Stimulated activated naive B cell treated with anti-CD40 and anti-IgM and Interleukin-4, amounts not matched to agents 10 μg/mL and 1 μg/mL and 100 μg/mL, for 72 hours (primary cell): ENCODE data around the gene MPLKIP.
A peak's percentile ranks its signal among the peaks of the same experiment; 100 is the strongest.

Experiments used
- ATAC-seq, 2 donors: fragments of 150-1000 bp; cut with Tn5 transposase; replicated peaks; 2 replicates each; pipeline ENCODE4 v1.10.0; 2021; ENCODE audit warnings: moderate library complexity in 1 of 2
- DNase-seq: peaks from one replicate; pipeline ENCODE4 v3.0.0; 2021
- H3K27ac Mint-ChIP-seq: one replicate; pipeline ENCODE4 v1.8.0; 2022; ENCODE audit warnings: mild to moderate bottlenecking, mixed read lengths
- H3K27me3 Mint-ChIP-seq, 2 donors: one replicate each; pipeline ENCODE4 v1.8.0; 2022; ENCODE audit warnings: mixed read lengths in 2 of 2
- H3K36me3 Mint-ChIP-seq, 2 donors: one replicate each; pipeline ENCODE4 v1.8.0; 2022; ENCODE audit warnings: mixed read lengths in 2 of 2, mild to moderate bottlenecking in 1 of 2
- H3K4me1 Mint-ChIP-seq, 2 donors: one replicate each; pipeline ENCODE4 v1.8.0; 2022; ENCODE audit warnings: mixed read lengths in 2 of 2, mild to moderate bottlenecking in 1 of 2
- H3K4me3 Mint-ChIP-seq, 2 donors: one replicate each; pipeline ENCODE4 v1.8.0; 2022; ENCODE audit warnings: mild to moderate bottlenecking in 2 of 2, mixed read lengths in 2 of 2, moderate library complexity in 1 of 2
- H3K9me3 Mint-ChIP-seq, 2 donors: one replicate each; pipeline ENCODE4 v1.8.0; 2022; ENCODE audit warnings: mixed read lengths in 2 of 2, mild to moderate bottlenecking in 1 of 2

Gene MPLKIP

DNA sequence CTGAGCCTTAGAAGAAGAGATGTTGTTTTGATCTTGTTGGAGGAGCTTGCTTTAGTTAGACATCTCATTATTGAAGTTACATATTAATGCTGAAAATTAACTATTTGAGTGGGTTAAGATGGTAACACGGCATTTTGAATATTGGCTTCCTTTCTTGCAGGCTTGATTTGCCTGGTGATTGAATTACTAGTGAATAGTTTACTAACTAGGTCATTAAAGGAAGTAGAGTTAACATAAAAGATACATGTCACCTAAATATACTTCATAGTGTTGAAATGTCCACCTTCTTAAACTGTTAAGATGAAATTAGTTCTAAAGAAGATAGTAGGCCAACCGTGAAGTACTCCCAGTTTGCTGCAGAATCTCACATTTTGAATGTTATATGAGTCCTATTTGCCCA, 18.5 kb downstream of the MPLKIP start:
- Mint-ChIP-seq H3K27ac (no peak overlapping the region), H3K27me3 (no peaks in the 10 kb centered on the region), H3K4me3 (no peak overlapping the region), H3K9me3 (no peaks in the 10 kb centered on the region), H3K4me1 (no peaks in the 10 kb centered on the region), H3K36me3 (peaks cover 0 to 20% of the 10 kb centered on the region in 2 donors)
- DNase-seq (no peak), ATAC-seq (no peak)

DNA sequence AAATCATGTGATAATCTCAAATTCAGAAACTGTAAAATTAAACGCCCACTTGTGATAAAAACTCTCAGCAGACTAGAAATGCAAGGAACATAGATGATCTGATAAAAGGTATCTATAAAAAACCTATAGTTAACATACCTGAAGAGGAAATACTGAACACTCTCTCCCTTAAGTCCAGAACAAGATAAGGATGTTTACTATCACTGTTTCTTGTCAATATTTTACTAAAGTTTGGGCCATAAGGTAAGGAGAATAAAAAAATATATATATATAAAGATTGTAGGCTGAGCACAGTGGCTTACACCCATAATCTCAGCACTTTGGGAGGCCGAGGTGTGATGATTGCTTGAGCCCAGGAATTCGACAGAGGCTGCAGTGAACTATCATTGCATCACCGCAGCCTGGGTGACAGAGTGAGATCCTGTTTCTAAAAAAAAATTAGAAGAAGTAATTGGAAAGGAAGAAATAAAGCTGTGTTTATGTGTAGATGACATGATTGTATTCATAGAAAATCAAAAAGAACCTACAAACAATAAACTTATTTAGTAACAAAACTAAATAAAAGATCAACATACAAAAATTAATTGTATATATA, 28.4 kb downstream of the MPLKIP start:
- no peaks in the 10 kb centered on the region for H3K4me1 Mint-ChIP-seq
- H3K4me3 Mint-ChIP-seq: no peak overlapping the region
- H3K27ac Mint-ChIP-seq: no peak overlapping the region
- ATAC-seq: no peak
- DNase-seq: no peak
- no peaks in the 10 kb centered on the region for H3K9me3 Mint-ChIP-seq
- H3K36me3 Mint-ChIP-seq: peaks cover 4% of the 10 kb centered on the region in 2 donors
- H3K27me3 Mint-ChIP-seq: no peaks in the 10 kb centered on the region

DNA sequence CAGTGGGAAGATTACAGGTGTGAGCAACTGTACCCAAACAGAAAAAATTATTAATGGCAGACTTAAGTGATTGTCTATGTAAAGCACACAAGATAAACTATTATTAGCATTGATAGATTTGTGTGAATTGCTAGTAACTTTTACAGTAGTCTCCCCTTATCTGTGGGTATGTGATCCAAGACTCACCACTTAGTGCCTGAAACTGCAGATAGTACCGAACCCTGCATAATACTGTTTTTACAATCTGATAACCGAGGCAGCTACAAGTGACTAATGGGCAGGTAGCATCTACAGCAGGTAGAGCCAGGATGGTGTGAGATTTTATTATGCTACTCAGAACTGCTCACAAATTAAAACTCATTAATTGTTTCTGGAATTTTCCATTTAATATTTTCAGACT, 31.5 kb downstream of the MPLKIP start:
- no peaks in the 10 kb centered on the region for H3K27me3 Mint-ChIP-seq
- ATAC-seq (no peak), DNase-seq (no peak)
- H3K36me3 Mint-ChIP-seq: peaks cover 4% of the 10 kb centered on the region in 2 donors
- no peaks in the 10 kb centered on the region for H3K4me1 Mint-ChIP-seq
- H3K27ac Mint-ChIP-seq: peak overlapping the region; percentile 20
- no peaks in the 10 kb centered on the region for H3K9me3 Mint-ChIP-seq
- no peak overlapping the region for H3K4me3 Mint-ChIP-seq

DNA sequence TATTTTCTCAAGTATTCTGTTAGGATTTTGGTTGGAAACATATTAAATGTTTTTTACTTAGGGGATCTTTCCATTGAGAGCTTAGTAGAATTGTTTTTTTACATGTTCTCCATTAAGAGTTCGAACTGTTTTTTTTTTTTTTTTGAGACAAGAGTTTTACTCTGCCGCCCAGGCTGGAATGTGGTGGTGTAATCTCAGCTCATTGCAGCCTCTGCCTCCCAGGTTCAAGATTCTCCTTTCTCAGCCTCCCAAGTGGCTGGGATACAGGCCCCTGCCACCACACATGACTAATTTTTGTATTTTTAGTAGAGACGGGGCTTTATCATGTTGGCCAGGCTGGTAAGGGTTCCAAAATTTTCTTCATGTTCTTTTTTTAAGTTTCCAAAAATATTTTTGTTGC, 33.2 kb downstream of the MPLKIP start:
- ATAC-seq (no peak), DNase-seq (no peak)
- H3K27ac Mint-ChIP-seq: no peak overlapping the region
- H3K27me3 Mint-ChIP-seq: no peaks in the 10 kb centered on the region
- no peak overlapping the region for H3K4me3 Mint-ChIP-seq
- peaks cover 8 to 9% of the 10 kb centered on the region in 2 donors for H3K36me3 Mint-ChIP-seq
- no peaks in the 10 kb centered on the region for H3K4me1 Mint-ChIP-seq
- H3K9me3 Mint-ChIP-seq: no peaks in the 10 kb centered on the region

DNA sequence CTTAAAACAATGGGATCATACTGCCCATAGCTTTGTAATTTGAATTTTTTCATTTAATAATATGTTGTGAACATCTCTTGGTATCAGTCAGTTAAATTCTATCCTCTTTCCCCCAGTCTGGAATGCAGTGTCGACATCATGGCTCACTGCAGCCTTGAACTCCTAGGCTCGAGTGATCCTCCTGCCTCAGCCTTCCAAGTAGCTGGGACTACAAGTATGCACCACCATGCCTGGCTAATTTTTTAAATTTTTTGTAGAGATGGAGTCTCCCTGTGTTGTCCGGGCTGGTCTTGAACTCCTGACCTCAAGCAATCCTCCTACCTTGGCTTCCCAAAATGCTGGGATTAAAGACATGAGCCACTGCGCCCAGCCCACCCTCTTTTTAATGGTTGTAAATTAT, 34.6 kb downstream of the MPLKIP start:
- ATAC-seq: no peak

DNA sequence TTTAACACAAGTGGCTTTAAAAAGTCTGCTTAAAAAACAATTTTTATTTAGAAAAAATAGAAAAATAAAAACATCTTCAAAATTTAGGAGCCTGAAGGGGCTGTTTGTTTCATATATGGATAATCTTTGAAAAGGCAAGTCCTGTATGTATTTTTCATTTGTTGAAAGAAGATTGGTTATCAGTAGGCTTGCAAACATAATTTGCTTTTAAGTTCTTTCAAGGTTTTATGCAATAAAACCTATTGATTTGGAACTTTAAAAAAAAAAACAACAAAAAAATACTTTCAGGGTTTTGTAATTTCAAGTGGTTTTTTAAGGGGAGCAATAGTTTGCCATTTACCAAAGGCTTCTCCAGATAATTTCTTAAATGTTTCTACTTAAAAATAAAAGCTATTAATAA, 35.6 kb downstream of the MPLKIP start:
- Mint-ChIP-seq H3K27me3 (no peaks in the 10 kb centered on the region), H3K4me3 (no peak overlapping the region), H3K4me1 (peaks cover 0 to 5% of the 10 kb centered on the region in 2 donors), H3K9me3 (no peaks in the 10 kb centered on the region), H3K27ac (no peak overlapping the region), H3K36me3 (peaks cover 17 to 25% of the 10 kb centered on the region in 2 donors)
- no peak for ATAC-seq
- DNase-seq: no peak

More for the DNA sequence above, 34.6 kb downstream of the MPLKIP start:
- Mint-ChIP-seq H3K4me1 (peaks cover 0 to 3% of the 10 kb centered on the region in 2 donors), H3K36me3 (peaks cover 8 to 15% of the 10 kb centered on the region in 2 donors), H3K27ac (no peak overlapping the region), H3K4me3 (no peak overlapping the region), H3K9me3 (no peaks in the 10 kb centered on the region), H3K27me3 (no peaks in the 10 kb centered on the region)
- DNase-seq: no peak

DNA sequence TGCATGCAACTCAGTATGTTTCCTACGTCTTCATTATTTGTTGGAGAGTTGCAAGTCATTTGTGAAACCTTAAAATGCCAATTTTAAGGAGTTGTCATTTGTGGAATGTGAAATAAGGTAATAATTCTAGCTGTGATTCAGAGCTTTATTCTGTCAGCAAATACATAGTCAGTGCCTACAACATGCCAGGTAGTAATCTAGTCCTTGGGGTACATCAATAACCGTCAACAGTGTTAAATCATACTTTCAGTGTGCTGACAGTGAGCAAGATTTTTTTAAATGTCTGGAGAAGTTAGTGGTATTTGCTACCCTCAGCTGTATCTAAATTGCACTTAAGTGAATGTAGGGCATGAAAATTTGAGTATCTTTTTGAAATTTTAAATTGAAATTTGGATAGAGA, 36.7 kb downstream of the MPLKIP start:
- H3K9me3 Mint-ChIP-seq: no peaks in the 10 kb centered on the region
- H3K27ac Mint-ChIP-seq: no peak overlapping the region
- no peaks in the 10 kb centered on the region for H3K27me3 Mint-ChIP-seq
- H3K36me3 Mint-ChIP-seq: peaks cover 16 to 24% of the 10 kb centered on the region in 2 donors
- DNase-seq (no peak), ATAC-seq (no peak)
- H3K4me1 Mint-ChIP-seq: peaks cover 0 to 5% of the 10 kb centered on the region in 2 donors
- H3K4me3 Mint-ChIP-seq: no peak overlapping the region

DNA sequence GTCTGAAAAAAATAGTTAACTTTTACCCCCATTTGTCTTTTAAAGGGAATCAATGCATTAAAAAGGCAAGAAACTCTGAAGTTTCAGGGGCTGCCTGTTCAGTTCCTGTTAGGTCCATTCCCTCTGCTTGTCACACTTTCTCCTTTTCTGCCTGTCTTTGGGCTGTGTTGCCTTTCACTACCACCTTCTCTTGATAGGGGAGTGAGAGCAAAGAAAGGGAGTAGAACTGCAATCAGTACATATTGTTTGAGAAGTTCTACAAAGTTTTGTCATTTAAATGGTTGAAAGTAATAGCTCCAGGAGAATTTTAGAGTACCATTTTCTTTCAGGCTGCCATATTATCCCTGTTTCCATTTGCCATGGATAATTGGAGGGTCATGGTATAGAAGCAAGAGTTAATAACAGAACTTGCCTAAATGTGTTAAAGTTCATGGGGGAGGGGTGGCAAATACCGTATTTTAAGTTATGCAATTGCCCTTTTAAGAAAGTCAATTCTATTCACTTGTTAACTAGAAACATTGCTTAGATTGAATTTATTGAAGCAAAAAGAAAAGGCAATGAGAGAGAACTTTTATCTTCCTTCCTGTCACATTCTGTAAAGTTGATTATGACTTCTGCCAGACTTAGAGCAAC, 38.6 kb downstream of the MPLKIP start:
- Mint-ChIP-seq H3K27me3 (no peaks in the 10 kb centered on the region), H3K27ac (no peak overlapping the region), H3K4me1 (peaks cover 0 to 5% of the 10 kb centered on the region in 2 donors), H3K4me3 (no peak overlapping the region), H3K36me3 (peaks cover 16 to 26% of the 10 kb centered on the region in 2 donors), H3K9me3 (no peaks in the 10 kb centered on the region)
- DNase-seq (no peak), ATAC-seq (no peak)

DNA sequence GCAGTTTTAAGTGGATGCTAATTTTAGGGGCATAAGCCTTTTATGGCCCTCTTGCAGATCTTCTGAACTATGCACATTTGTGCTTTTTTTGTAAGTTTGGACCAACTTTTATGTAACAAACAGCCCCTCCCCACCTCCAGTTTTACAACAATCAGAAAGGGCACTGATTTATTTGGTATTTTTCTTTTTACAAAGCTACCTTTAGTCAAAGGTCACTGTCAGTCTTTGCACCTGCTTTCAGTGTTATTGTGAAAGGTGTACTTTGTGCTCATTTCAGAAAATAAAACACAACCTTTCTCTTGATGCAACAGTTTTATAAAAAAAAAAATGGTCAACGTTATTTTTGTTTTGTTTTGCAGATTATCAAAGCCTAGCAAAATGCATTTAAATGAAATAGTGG, 39.2 kb downstream of the MPLKIP start:
- H3K9me3 Mint-ChIP-seq: no peaks in the 10 kb centered on the region
- no peak overlapping the region for H3K4me3 Mint-ChIP-seq
- ATAC-seq: no peak
- DNase-seq: no peak
- peaks cover 0 to 5% of the 10 kb centered on the region in 2 donors for H3K4me1 Mint-ChIP-seq
- peaks cover 16 to 30% of the 10 kb centered on the region in 2 donors for H3K36me3 Mint-ChIP-seq
- no peak overlapping the region for H3K27ac Mint-ChIP-seq
- no peaks in the 10 kb centered on the region for H3K27me3 Mint-ChIP-seq

DNA sequence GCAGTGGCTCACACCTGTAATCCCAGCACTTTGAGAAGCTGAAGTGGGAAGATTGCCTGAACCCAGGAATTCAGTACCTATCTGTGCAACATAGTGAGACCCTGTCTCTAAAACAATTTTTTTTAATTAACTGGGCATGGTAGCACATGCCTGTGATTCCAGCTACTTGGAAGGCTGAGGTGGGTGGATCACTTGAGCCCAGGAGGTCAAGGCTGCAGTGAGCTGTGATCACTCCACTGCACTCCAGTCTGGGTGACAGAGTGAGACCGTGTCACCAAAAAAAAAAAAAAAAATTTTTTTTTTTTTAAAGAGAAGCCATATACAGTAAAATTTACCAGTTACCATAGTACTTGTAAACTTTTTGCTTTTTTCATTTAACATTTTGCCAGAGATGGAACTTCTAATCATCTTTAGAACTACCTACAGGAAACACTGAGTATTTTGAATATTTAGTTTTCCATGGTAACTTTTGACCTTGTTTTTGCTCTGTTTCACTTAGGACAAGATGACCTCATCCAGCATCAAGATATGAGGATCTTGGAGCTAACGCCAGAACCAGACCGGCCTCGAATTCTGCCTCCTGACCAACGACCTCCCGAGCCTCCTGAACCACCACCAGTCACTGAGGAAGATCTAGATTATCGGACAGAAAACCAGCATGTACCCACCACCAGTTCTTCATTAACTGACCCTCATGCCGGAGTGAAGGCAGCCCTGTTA, 40.6 kb downstream of the MPLKIP start:
- Mint-ChIP-seq H3K36me3 (peaks cover 20 to 37% of the 10 kb centered on the region in 2 donors), H3K27me3 (no peaks in the 10 kb centered on the region), H3K9me3 (no peaks in the 10 kb centered on the region), H3K27ac (no peak overlapping the region), H3K4me3 (no peak overlapping the region), H3K4me1 (peaks cover 0 to 5% of the 10 kb centered on the region in 2 donors)
- DNase-seq (no peak), ATAC-seq (no peak)

DNA sequence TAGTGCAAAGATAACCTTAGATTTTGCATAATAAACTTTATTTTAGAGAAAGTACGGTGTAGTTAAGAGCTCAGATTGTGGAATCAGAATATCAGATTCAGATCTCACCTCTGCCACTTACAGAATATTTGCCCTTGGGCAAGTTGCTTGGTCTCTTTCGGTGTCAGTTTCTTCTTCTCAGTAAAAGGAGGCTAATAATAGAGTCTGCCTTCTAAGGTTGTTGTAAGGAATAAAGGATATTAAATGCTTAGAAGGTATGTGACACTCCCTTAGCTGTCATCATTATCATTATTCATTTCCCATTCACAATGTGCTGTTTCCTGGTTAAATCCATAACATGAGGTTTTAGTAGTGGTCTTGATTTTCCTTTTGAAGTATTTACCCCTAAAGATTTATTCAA, 42.2 kb downstream of the MPLKIP start:
- H3K4me3 Mint-ChIP-seq: no peak overlapping the region
- ATAC-seq (no peak), DNase-seq (no peak)
- H3K9me3 Mint-ChIP-seq: no peaks in the 10 kb centered on the region
- no peak overlapping the region for H3K27ac Mint-ChIP-seq
- no peaks in the 10 kb centered on the region for H3K27me3 Mint-ChIP-seq
- H3K36me3 Mint-ChIP-seq: peaks cover 19 to 42% of the 10 kb centered on the region in 2 donors
- H3K4me1 Mint-ChIP-seq: peaks cover 0 to 5% of the 10 kb centered on the region in 2 donors

DNA sequence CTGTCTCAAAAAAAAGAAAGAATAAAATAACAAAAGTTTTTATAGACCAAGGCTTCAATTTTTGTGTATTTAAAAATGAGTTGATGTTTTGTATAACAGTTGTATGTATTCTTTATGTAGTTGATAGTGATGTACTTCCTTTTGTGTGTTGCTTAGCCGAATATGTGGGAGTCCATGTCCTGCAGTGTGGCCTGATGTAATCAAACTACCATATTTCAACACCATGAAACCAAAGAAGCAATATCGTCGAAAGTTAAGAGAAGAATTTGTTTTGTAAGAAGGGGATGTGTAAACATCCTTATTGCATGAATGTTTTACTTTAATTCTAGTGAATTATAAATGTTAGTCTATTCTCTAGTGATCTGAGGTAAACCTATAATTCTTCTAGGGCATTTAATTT, 56.6 kb downstream of the MPLKIP start:
- DNase-seq (no peak), ATAC-seq (no peak)
- Mint-ChIP-seq H3K4me1 (no peaks in the 10 kb centered on the region), H3K4me3 (no peak overlapping the region), H3K36me3 (peaks cover 0 to 4% of the 10 kb centered on the region in 2 donors), H3K27me3 (no peaks in the 10 kb centered on the region), H3K9me3 (no peaks in the 10 kb centered on the region), H3K27ac (no peak overlapping the region)
